Activated CD8-positive, alpha-beta memory T cell treated with anti-CD3 and anti-CD28 coated beads for 24 hours (primary cell): ENCODE data around the gene ZNF133.

Experiments used
- DNase-seq: peaks from one replicate; pipeline ENCODE4 v3.0.0-alpha.2; 2020

The ZNF133 gene

DNA sequence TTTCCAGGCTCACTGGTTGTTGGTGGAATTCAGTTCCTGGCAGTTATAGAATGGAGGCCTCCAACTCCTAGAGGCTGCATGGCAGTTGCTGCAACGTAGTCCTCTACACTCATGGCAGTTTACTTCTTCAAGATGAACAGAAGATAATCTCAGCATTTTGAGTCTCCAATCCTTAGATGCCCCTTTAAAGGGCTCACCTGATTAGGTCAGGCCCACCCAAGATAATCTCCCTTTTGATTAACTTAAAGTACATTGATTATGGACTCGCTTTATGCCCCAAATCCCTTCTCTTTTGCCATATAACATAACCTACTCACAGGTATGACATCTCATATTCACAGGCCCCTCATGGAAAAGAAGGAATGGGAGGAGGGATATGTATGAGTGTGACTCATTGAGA lies 76.4 kb downstream of the ZNF133 start:
- DNase-seq = no peak
